Retinal pigment epithelial cell (primary cell): ENCODE measurements around the gene VDR.
"Not testable (repeated sequence)": the region's sequence is repeated elsewhere in the genome, so short reads cannot be mapped to it uniquely, and the experiment has no call there.

Experiments used
- DNase-seq: peaks from one replicate; pipeline ENCODE4 v3.0.0-alpha.2; 2010; ENCODE audit warnings: low read depth
- H3K4me3 ChIP-seq: 2 replicates; pipeline ENCODE4 v1.5.1; 2011; ENCODE audit warnings: mild to moderate bottlenecking, low read length, control low read depth, moderate library complexity
- TF ChIP-seq, protein P1 (sequence below): conservative IDR thresholded peaks from 2 replicates; pipeline ENCODE4 v1.5.1; 2011; ENCODE audit warnings: low read depth, low read length, control low read depth, inconsistent platforms

The VDR gene

DNA sequence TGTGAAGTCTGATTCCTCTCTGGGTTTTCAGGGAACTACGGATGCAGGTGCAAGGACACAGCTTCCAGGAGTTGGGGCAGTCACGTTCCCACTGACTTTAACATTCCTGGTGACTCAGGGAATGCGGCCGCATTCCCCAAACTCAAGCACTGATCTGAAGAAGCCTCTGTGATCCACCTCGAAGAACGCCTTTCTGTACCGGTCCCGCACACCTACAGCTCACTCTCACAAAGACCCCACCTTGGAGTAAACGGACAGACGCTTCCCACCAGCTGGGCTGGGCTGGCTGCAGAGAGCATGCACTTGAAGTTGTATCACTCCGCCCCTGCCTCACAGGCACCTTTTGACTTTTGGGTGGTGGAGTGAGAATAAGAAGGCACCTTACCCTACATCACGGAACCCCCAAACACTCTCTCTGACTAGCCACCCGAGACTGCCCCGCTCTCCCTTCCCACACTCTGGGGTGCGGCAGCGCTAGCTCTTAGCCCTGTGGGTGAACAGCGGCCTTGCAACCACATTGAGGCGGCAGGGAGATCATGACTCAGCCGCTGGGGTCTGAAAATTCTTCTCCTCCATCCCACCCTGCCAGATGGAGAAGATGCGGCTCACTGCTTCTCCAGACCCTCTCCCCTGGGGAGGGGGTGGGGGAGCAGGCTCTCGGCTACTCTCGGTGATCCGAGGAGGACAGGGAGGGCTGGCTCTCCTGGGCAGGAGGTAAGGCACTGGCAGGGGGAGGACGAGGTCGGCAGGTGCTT is 61.4 kb downstream of the VDR start:
- no peak for DNase-seq
- TF ChIP-seq, protein P1, sequence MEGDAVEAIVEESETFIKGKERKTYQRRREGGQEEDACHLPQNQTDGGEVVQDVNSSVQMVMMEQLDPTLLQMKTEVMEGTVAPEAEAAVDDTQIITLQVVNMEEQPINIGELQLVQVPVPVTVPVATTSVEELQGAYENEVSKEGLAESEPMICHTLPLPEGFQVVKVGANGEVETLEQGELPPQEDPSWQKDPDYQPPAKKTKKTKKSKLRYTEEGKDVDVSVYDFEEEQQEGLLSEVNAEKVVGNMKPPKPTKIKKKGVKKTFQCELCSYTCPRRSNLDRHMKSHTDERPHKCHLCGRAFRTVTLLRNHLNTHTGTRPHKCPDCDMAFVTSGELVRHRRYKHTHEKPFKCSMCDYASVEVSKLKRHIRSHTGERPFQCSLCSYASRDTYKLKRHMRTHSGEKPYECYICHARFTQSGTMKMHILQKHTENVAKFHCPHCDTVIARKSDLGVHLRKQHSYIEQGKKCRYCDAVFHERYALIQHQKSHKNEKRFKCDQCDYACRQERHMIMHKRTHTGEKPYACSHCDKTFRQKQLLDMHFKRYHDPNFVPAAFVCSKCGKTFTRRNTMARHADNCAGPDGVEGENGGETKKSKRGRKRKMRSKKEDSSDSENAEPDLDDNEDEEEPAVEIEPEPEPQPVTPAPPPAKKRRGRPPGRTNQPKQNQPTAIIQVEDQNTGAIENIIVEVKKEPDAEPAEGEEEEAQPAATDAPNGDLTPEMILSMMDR = no peak
- no peak overlapping the region for H3K4me3 ChIP-seq

GRCh38 chr12:47842543-47842942 is 62.3 kb downstream of the VDR start:
- not testable (repeated sequence) for H3K4me3 ChIP-seq, DNase-seq

DNA sequence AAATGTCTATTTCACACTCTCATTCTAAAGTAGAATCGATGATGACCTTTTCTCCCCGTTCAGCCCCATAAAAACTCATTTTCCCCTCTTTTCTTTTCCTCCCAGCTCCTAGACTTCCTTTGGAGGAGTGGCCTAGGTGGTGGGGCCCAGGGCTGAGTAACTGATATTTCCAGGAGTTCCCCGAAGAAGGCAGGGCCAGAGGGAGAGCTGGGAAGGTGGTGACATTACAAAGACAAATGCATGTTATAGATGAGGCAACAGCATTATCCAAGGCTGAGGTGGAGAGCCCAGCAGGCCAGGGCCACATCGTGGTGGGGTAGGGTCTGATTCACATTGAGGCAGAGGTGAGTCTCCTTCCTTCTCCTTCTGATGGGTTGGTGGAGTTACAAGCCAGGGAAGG is 62.9 kb downstream of the VDR start:
- no peak overlapping the region for H3K4me3 ChIP-seq
- TF ChIP-seq, protein P1 = no peak
- DNase-seq = no peak

DNA sequence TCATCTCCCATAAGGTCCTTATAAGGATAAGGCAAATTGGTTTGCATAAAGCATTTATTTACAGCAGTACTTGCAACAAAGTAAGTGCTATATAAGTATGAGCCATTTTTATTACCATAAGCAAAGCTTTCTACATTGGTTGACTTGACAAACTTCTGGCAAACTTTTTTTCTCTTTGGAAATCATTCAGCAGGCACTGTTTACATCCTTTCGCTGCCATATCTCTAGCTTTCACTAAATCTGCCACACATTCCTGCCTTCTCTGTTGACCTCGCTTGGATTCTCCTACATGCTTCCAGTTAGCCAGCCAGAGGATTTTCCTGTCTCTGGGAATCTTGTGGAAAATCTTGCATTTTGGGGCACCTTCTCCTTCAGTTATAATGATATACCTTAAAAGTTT is 63.3 kb downstream of the VDR start:
- H3K4me3 ChIP-seq = no peak overlapping the region
- TF ChIP-seq, protein P1 = no peak
- DNase-seq = no peak

DNA sequence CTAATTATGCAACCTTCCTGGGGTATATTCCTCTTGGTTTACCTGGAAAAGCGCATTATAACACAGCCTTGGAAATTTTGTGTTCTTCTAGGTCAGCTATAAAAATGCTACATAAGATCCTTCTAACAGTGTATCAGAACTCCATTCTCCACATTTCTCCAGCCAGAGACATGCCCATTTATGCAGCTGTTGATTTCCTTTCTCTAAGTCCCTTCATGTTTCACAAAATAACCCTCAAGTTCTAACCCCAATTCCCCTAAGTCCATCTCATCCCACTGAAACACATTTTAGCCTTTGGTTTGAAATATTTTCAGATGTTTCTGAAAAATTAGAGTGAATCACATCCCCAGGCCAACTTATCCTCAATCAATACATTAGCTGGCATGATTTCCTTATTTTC is 64.2 kb downstream of the VDR start:
- TF ChIP-seq, protein P1 = no peak
- H3K4me3 ChIP-seq = no peak overlapping the region
- no peak for DNase-seq

GRCh38 chr12:47839214-47839876 is 65.4 kb downstream of the VDR start:
- TF ChIP-seq, protein P1 = no peak
- no peak for DNase-seq
- no peak overlapping the region for H3K4me3 ChIP-seq

DNA sequence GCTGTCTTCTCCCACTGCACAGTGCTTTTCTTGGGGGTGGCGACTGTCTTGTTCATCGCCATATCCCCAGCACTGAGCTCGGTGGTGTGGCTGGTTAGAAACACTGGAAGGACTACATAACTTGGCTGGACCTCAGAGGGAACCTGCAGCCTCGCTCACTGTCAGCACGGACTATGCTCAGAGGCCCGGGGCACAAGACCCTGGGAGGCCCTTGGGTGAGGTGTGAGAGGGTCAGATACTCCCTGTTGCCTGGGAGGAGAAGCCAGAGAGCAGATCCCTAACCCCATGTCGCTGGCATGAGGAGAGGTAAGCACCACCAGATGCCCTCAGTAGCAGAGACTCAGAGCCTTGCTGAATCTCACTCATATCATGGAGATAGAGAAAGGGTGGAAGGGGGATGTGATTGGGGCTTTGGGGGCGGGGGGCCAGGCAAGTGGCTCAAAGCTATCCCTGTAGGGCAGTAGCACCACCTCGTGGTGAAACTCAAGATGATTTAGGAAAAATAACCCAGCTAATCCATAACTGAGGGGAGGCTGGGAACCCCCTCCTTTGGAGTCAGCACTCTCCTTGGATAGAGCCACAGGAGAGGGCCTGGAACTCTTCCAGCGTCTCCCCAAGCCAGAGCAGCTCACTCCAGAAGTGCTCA is 66.4 kb downstream of the VDR start:
- no peak for DNase-seq
- no peak overlapping the region for H3K4me3 ChIP-seq
- TF ChIP-seq, protein P1 = peak; percentile 35
